HepG2 (cell line): ENCODE data around the gene CCDC178. TPM values are rescaled to one million over a fixed set of nuclear protein-coding genes. Genes with fewer than 3 reads are reported as not detected.
"Not testable (repeated sequence)": the region's sequence is repeated elsewhere in the genome, so short reads cannot be mapped to it uniquely, and the experiment has no call there.

Experiments used
- ATAC-seq: fragments of 200-7000 bp; cut with Tn5 transposase; 3 replicates; pipeline ENCODE4 v1.9.1; 2020; ENCODE audit warnings: mild to moderate bottlenecking, moderate library complexity
- BruUV-seq: library from RNA; stranded (reverse); fragments of 400-500 nt; replicated peaks from 2 replicates; lab custom pipeline; 2021; lab: Mats Ljungman, UMichigan
- CTCF ChIA-PET: fragments of 300-600 bp; formaldehyde crosslinking; extraction: SDS; loops from one replicate; lab custom pipeline; 2021; ENCODE audit warnings: low total read pairs, inconsistent platforms, low intra/inter-chr PET ratio; lab: Yijun Ruan, JAX
- POLR2A ChIA-PET: fragments of 350-600 bp; sonication (Branson Sonifier 250); formaldehyde crosslinking; loops from one replicate; lab custom pipeline; 2020; ENCODE audit warnings: antibody characterized with exemption, inconsistent platforms; lab: Yijun Ruan, JAX
- DNase-seq: peaks from one replicate; pipeline ENCODE4 v3.0.0-alpha.2; 2015; ENCODE audit warnings: low spot score
- FAIRE-seq: peaks from 3 replicates; lab custom pipeline; 2011; peaks lifted over from hg19 to GRCh38; lab: Jason Lieb, UNC
- H2AFZ ChIP-seq: one replicate; pipeline ENCODE4 v1.6.1; 2011; ENCODE audit warnings: low read length, inconsistent platforms
- H3K27ac ChIP-seq: fragments of 300-600 bp; 3 replicates; pipeline ENCODE4 v1.8.0; 2011; ENCODE audit warnings: mixed run types, mild to moderate bottlenecking, mixed read lengths, low read length, inconsistent platforms; ENCODE audit not compliant: insufficient read depth; ENCODE audit errors: extremely low read length
- H3K27me3 ChIP-seq, 2 experiments: fragments of 200-600 bp in 1 of 2; 2 replicates in 1 of 2; 3 replicates in 1 of 2; pipeline versions ENCODE4 v1.6.0 to v1.8.0; 2011; ENCODE audit warnings: low read length in 2 of 2, mild to moderate bottlenecking in 2 of 2, moderate library complexity in 2 of 2, inconsistent platforms in 1 of 2; ENCODE audit not compliant: insufficient read depth in 2 of 2, control insufficient read depth in 1 of 2
- H3K36me3 ChIP-seq, 2 experiments: fragments of 200-600 bp in 1 of 2; replicated peaks in 1 of 2; 2 replicates in 1 of 2; 3 replicates in 1 of 2; pipeline versions ENCODE4 v1.5.1 to v1.8.0; 2011; ENCODE audit warnings: low read length in 2 of 2, inconsistent platforms in 1 of 2; ENCODE audit not compliant: insufficient read depth in 2 of 2, control insufficient read depth in 1 of 2
- H3K4me1 ChIP-seq: 2 replicates; pipeline ENCODE4 v1.5.1; 2012; ENCODE audit warnings: low read length, inconsistent platforms; ENCODE audit not compliant: insufficient read depth
- H3K4me2 ChIP-seq: 2 replicates; pipeline ENCODE4 v1.6.0; 2011; ENCODE audit warnings: low read depth, low read length, inconsistent platforms
- H3K4me3 ChIP-seq, 3 experiments: fragments of 200-600 bp in 1 of 3; sonication (generic), shearing (Covaris generic) in 1 of 3; replicated peaks in 1 of 3; 2 replicates each; pipeline ENCODE4 v1.5.1; 2011 to 2016; ENCODE audit warnings: low read length in 3 of 3, inconsistent platforms in 2 of 3, low read depth in 2 of 3, mild to moderate bottlenecking in 2 of 3, control low read depth in 1 of 3, mixed read lengths in 1 of 3; ENCODE audit not compliant: insufficient read depth in 1 of 3
- H3K79me2 ChIP-seq: one replicate; pipeline ENCODE4 v1.6.1; 2011; ENCODE audit warnings: low read length, inconsistent platforms; ENCODE audit not compliant: insufficient read depth
- H3K9ac ChIP-seq: 2 replicates; pipeline ENCODE4 v1.6.0; 2011; ENCODE audit warnings: mild to moderate bottlenecking, low read depth, low read length, inconsistent platforms; ENCODE audit not compliant: insufficient read depth
- H3K9me3 ChIP-seq: 2 replicates; pipeline ENCODE4 v1.5.1; 2012; ENCODE audit warnings: mild to moderate bottlenecking, low read length
- H4K20me1 ChIP-seq: 2 replicates; pipeline ENCODE4 v1.6.0; 2011; ENCODE audit warnings: inconsistent platforms, mild to moderate bottlenecking, low read length, moderate library complexity; ENCODE audit not compliant: insufficient read depth
- HINFP ChIP-seq: sonication (generic); formaldehyde crosslinking; IDR thresholded peaks from 2 replicates; pipeline ENCODE4 v1.4.0; 2020; ENCODE audit warnings: low read depth, mild to moderate bottlenecking, missing genetic modification reagents
- JDP2 ChIP-seq: sonication (generic); formaldehyde crosslinking; IDR thresholded peaks from 2 replicates; pipeline ENCODE4 v1.8.1; 2022; ENCODE audit warnings: missing genetic modification reagents, borderline replicate concordance
- MAF1 ChIP-seq: sonication (generic); formaldehyde crosslinking; IDR thresholded peaks from 2 replicates; pipeline ENCODE4 v1.5.0; 2020; ENCODE audit warnings: missing genetic modification reagents, borderline replicate concordance
- MTA1 ChIP-seq: sonication (generic); formaldehyde crosslinking; IDR thresholded peaks from 2 replicates; pipeline ENCODE4 v1.4.0; 2020; ENCODE audit warnings: missing genetic modification reagents, mild to moderate bottlenecking, borderline replicate concordance
- SKI ChIP-seq: fragments of 450-650 bp; IDR thresholded peaks from one replicate; pipeline ENCODE4 v1.6.1; 2018; ENCODE audit warnings: mild to moderate bottlenecking; ENCODE audit not compliant: partially characterized antibody
- THAP11 ChIP-seq: IDR thresholded peaks from 2 replicates; pipeline ENCODE4 v1.6.1; 2016; ENCODE audit warnings: missing biosample characterization, missing genetic modification reagents
- ZBTB1 ChIP-seq: sonication (generic); formaldehyde crosslinking; IDR thresholded peaks from 2 replicates; pipeline ENCODE4 v1.4.0; 2020; ENCODE audit warnings: missing genetic modification reagents, borderline replicate concordance
- ZNF292 ChIP-seq: sonication (generic); formaldehyde crosslinking; IDR thresholded peaks from 2 replicates; pipeline ENCODE4 v1.8.1; 2022; ENCODE audit warnings: mild to moderate bottlenecking, low read depth, missing genetic modification reagents, borderline replicate concordance
- ZNF567 ChIP-seq: sonication (generic); formaldehyde crosslinking; IDR thresholded peaks from 2 replicates; pipeline ENCODE4 v1.8.1; 2023; ENCODE audit warnings: mild to moderate bottlenecking, missing genetic modification reagents, borderline replicate concordance
- ZNF777 ChIP-seq: sonication (generic); formaldehyde crosslinking; IDR thresholded peaks from 2 replicates; pipeline ENCODE4 v1.4.0; 2020; ENCODE audit warnings: missing genetic modification reagents
- WGBS: methylation state at CpG from one replicate; pipeline ENCODE4 v1.1.6; 2017; ENCODE audit warnings: low lambda C conversion rate; 5-methylcytosine and 5-hydroxymethylcytosine counted together
- in situ Hi-C: cut with HindIII; loops from 2 replicates; pipeline ENCODE4 v1.10.0; 2017; ENCODE audit warnings: low pct_unique_long_range_greater_than_20kb; ENCODE audit not compliant: extremely low pct_ligation_motif_present
- intact Hi-C: fragments of 100-400 bp; cut with micrococcal nuclease; formaldehyde crosslinking; loops from one replicate; pipeline ENCODE4 v1.10.0; 2022; ENCODE audit not compliant: unreplicated experiment
- polyA plus RNA-seq, 8 experiments: library from polyadenylated mRNA; depleted of rRNA in 3 of 8; stranded (reverse) in 7 of 8; unstranded in 1 of 8; fragments of >200 nt; fragmentation: Illumina TruSeq in 4 of 8; extraction: Trizol in 4 of 8; gene quantifications; 2 replicates each; pipeline versions ENCODE4 v1.2.1 to v1.2.3, GENCODE V29; 2011 to 2016; ENCODE audit warnings: low read depth in 4 of 8, missing spikeins in 1 of 8, mixed read lengths in 1 of 8; ENCODE audit not compliant: insufficient read depth in 1 of 8
- total RNA-seq, 5 experiments: library from RNA; depleted of rRNA; stranded (reverse); fragments of >200 nt; fragmentation: Illumina TruSeq; extraction: Trizol; gene quantifications; 2 replicates each; pipeline ENCODE4 v1.2.3, GENCODE V29; 2016; ENCODE audit warnings: low read depth in 1 of 5

The CCDC178 gene
- total and polyA plus RNA-seq, 2 of the 13 experiments (the other 11 are each of a cell fraction or from before 2014, with no cell fraction given) = not detected

- no peaks in the 10 kb centered on the region for H3K9me3 ChIP-seq
- POLR2A ChIA-PET = no interaction called here
- DNase-seq = no peak
- CTCF ChIA-PET = no interaction called here
- intact Hi-C loops = no loop called here
- no peak for TF ChIP-seq MAF1 (CRISPR knock-in tag)
- TF ChIP-seq HINFP (CRISPR knock-in tag) = no peak
- TF ChIP-seq ZNF567 (CRISPR knock-in tag) = no peak
- no peak for TF ChIP-seq JDP2 (CRISPR knock-in tag)
- TF ChIP-seq ZBTB1 (CRISPR knock-in tag) = no peak
- no peak for TF ChIP-seq ZNF292
- no peak for TF ChIP-seq MTA1 (CRISPR knock-in tag)
- TF ChIP-seq ZNF777 (CRISPR knock-in tag) = no peak
- no peak for TF ChIP-seq SKI
- TF ChIP-seq THAP11 = no peak
- H4K20me1 ChIP-seq = no peaks in the 10 kb centered on the region
- no peak overlapping the region for H3K9ac ChIP-seq
- no peak overlapping the region for H3K4me2 ChIP-seq
- in situ Hi-C loops = no loop called here
- BruUV-seq = no TSS peak
- H2AFZ ChIP-seq = no peak overlapping the region
- 1% methylated on average over 2 of the region's 2 CpGs for WGBS
- H3K36me3 ChIP-seq = no peaks in the 10 kb centered on the region
- H3K79me2 ChIP-seq = no peaks in the 10 kb centered on the region
- no peaks in the 10 kb centered on the region for H3K4me1 ChIP-seq
- H3K27ac ChIP-seq = no peak overlapping the region
- ATAC-seq = no peak
- no peak for FAIRE-seq
- no peaks in the 10 kb centered on the region for H3K27me3 ChIP-seq
- no peak overlapping the region for H3K4me3 ChIP-seq
Observed at GRCh38 chr18:33350256-33350655, 90.3 kb downstream of the CCDC178 start.

GRCh38 chr18:33339733-33340132 is 100.8 kb downstream of the CCDC178 start:
- H3K36me3 ChIP-seq, CTCF ChIA-PET, H3K4me3 ChIP-seq, FAIRE-seq, H4K20me1 ChIP-seq, H3K4me2 ChIP-seq, H3K79me2 ChIP-seq, in situ Hi-C loops, H3K4me1 ChIP-seq, ATAC-seq, DNase-seq, POLR2A ChIA-PET, intact Hi-C loops, H3K9ac ChIP-seq, BruUV-seq, H3K27ac ChIP-seq, H3K27me3 ChIP-seq, H2AFZ ChIP-seq: not testable (repeated sequence)
- 46% methylated on average over 2 of the region's 2 CpGs for WGBS
- H3K9me3 ChIP-seq = peaks cover 47% of the 10 kb centered on the region
